Body of pancreas (tissue), 4 donors: ENCODE measurements around the gene VWC2L.

ENCODE experiments used
- POLR2A ChIP-seq, 3 donors: fragments of 450-650 bp; IDR thresholded peaks; one replicate each; pipeline ENCODE4 v1.6.1; 2016; ENCODE audit warnings: antibody characterized with exemption in 3 of 3, mild to moderate bottlenecking in 2 of 3
- TF ChIP-seq, protein P1 (sequence below), 7 experiments: fragments of 450-650 bp in 4 of 7; fragments of 200-600 bp in 3 of 7; sonication (generic) in 3 of 7; IDR thresholded peaks; one replicate each; pipeline ENCODE4 v1.5.1; 2016 to 2019; ENCODE audit warnings: antibody characterized with exemption in 7 of 7

DNA sequence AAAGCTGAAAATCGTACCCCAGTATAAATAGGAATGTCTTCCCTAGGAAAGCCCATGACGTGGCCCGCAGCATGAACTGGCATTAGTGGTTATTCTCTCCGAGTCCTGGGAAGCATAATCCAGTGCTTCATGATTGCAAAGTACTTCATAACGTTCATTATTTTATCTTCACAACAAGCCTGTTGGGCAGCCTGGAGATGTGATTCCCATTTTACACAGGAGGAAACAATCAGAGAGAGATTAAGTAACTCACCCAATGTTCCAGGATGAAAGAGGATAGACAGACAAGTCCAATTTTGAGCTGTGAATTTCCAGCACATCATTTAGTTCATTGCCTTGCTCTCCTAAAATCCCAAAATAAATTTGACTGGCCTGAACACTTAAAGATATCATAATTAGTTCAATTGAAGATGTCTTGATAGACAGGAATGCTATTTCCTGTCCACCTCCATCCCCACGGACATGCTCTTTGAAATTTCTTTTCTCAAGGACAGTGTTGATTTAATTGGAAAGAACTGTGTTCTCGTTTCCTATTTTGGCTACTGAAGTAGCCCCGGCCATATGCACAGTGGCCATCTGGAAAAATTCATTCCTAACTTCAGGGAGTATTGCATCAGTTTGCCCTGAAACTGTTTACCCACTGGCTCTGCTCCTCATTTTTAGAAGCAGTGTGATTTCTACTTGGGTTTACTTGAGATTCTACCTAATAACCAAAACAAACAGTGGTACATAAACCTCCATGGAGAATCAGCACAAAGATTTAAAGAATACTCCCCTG, 93.9 kb downstream of the VWC2L start:
- TF ChIP-seq, protein P1, sequence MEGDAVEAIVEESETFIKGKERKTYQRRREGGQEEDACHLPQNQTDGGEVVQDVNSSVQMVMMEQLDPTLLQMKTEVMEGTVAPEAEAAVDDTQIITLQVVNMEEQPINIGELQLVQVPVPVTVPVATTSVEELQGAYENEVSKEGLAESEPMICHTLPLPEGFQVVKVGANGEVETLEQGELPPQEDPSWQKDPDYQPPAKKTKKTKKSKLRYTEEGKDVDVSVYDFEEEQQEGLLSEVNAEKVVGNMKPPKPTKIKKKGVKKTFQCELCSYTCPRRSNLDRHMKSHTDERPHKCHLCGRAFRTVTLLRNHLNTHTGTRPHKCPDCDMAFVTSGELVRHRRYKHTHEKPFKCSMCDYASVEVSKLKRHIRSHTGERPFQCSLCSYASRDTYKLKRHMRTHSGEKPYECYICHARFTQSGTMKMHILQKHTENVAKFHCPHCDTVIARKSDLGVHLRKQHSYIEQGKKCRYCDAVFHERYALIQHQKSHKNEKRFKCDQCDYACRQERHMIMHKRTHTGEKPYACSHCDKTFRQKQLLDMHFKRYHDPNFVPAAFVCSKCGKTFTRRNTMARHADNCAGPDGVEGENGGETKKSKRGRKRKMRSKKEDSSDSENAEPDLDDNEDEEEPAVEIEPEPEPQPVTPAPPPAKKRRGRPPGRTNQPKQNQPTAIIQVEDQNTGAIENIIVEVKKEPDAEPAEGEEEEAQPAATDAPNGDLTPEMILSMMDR (IDR thresholded peaks at IDR 0.05) = no peak
- TF ChIP-seq POLR2A (IDR thresholded peaks at IDR 0.05) = no peak
